OCI-LY3 (cell line): ENCODE data around the gene DHRSX.

Experiments
- H2AFZ ChIP-seq: fragments of 200-600, 300-600 bp; shearing (Covaris generic); 2 replicates; pipeline ENCODE4 v1.6.0; 2014; ENCODE audit warnings: antibody characterized with exemption, low read depth, low read length
- H3K27ac ChIP-seq: fragments of 200-600, 300-600 bp; sonication (generic); 2 replicates; pipeline ENCODE4 v1.5.1; 2014; ENCODE audit warnings: mild to moderate bottlenecking, low read length, moderate library complexity, mixed read lengths
- H3K27me3 ChIP-seq: fragments of 200-600, 300-600 bp; sonication (generic); 2 replicates; pipeline ENCODE4 v1.6.1; 2014; ENCODE audit warnings: low read depth, low read length, mixed read lengths
- H3K36me3 ChIP-seq: fragments of 200-600, 300-600 bp; sonication (generic); replicated peaks from 2 replicates; pipeline ENCODE3; 2014; ENCODE audit warnings: low read depth, low read length, mixed read lengths
- H3K4me1 ChIP-seq: fragments of 300-600, 200-600 bp; sonication (generic); 2 replicates; pipeline ENCODE4 v1.6.1; 2014; ENCODE audit warnings: low read length, mixed read lengths
- H3K4me2 ChIP-seq: fragments of 200-600, 300-600 bp; sonication (generic); 2 replicates; pipeline ENCODE4 v1.6.1; 2014; ENCODE audit warnings: low read length, mixed read lengths
- H3K4me3 ChIP-seq: fragments of 300-600, 200-600 bp; sonication (generic); 2 replicates; pipeline ENCODE4 v1.5.1; 2014; ENCODE audit warnings: antibody characterized with exemption, mild to moderate bottlenecking, low read length, moderate library complexity
- H3K79me2 ChIP-seq: fragments of 300-600, 200-600 bp; shearing (Covaris generic); 2 replicates; pipeline ENCODE4 v1.6.1; 2014; ENCODE audit warnings: mild to moderate bottlenecking, low read length, mixed read lengths
- H3K9ac ChIP-seq: fragments of 300-600, 200-600 bp; shearing (Covaris generic); 2 replicates; pipeline ENCODE4 v1.6.0; 2014; ENCODE audit warnings: mild to moderate bottlenecking, low read length, moderate library complexity
- H3K9me3 ChIP-seq: fragments of 200-600, 300-600 bp; shearing (Covaris generic); 2 replicates; pipeline ENCODE4 v1.6.1; 2014; ENCODE audit warnings: low read length, mixed read lengths; ENCODE audit not compliant: insufficient read depth
- H4K20me1 ChIP-seq: fragments of 200-600, 300-600 bp; sonication (generic); 2 replicates; pipeline ENCODE4 v1.6.1; 2016; ENCODE audit warnings: low read length, mixed read lengths; ENCODE audit not compliant: insufficient read depth
- CTCF ChIP-seq: fragments of 200-600, 300-600 bp; sonication (generic); IDR thresholded peaks from 2 replicates; pipeline ENCODE4 v1.5.1; 2014; ENCODE audit warnings: antibody characterized with exemption, low read length, low read depth
- EZH2phosphoT487 ChIP-seq: fragments of 200-600 bp; shearing (Covaris generic); IDR thresholded peaks from 2 replicates; pipeline ENCODE4 v1.6.1; 2018; ENCODE audit warnings: antibody characterized with exemption, mixed run types, low read depth

The DHRSX gene

DNA sequence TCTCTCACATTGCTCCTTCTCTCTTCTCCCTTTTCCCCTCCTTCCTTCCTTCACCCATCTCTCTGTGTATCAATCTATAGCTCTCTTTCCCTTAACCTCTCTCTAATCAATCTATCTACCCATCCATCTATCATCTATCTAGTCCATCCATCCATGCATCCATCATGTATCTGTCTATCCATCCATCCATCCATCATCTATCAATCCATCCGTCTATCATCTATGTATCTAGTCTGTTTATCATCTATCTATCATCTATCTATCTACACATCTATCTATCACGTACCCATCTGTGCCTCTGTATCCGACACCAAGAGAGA is 307.5 kb downstream of the DHRSX start:
- no peak overlapping the region for H3K4me2 ChIP-seq
- H3K9ac ChIP-seq = no peak overlapping the region
- H3K4me3 ChIP-seq = no peak overlapping the region
- H3K79me2 ChIP-seq = no peaks in the 10 kb centered on the region
- H3K36me3 ChIP-seq = no peaks in the 10 kb centered on the region
- H2AFZ ChIP-seq = no peak overlapping the region
- H3K4me1 ChIP-seq = no peaks in the 10 kb centered on the region
- H4K20me1 ChIP-seq = no peaks in the 10 kb centered on the region
- H3K27ac ChIP-seq = no peak overlapping the region
- TF ChIP-seq EZH2phosphoT487 (no peak), CTCF (no peak)
- H3K9me3 ChIP-seq = no peaks in the 10 kb centered on the region; the same call in 1 of the 2 replicates
- H3K27me3 ChIP-seq = no peaks in the 10 kb centered on the region

- no peaks in the 10 kb centered on the region for H4K20me1 ChIP-seq
- H3K27ac ChIP-seq = no peak overlapping the region
- no peak overlapping the region for H2AFZ ChIP-seq
- no peak overlapping the region for H3K9ac ChIP-seq
- H3K27me3 ChIP-seq = no peaks in the 10 kb centered on the region
- H3K36me3 ChIP-seq = no peaks in the 10 kb centered on the region
- H3K4me3 ChIP-seq = no peak overlapping the region
- no peak for TF ChIP-seq EZH2phosphoT487
- H3K4me2 ChIP-seq = no peak overlapping the region
- H3K4me1 ChIP-seq = no peaks in the 10 kb centered on the region
- H3K9me3 ChIP-seq = no peaks in the 10 kb centered on the region; the same call in 1 of the 2 replicates
- H3K79me2 ChIP-seq = no peaks in the 10 kb centered on the region
Observed at GRCh38 chrX:2192584-2193272, 308.0 kb downstream of the DHRSX start.

DNA sequence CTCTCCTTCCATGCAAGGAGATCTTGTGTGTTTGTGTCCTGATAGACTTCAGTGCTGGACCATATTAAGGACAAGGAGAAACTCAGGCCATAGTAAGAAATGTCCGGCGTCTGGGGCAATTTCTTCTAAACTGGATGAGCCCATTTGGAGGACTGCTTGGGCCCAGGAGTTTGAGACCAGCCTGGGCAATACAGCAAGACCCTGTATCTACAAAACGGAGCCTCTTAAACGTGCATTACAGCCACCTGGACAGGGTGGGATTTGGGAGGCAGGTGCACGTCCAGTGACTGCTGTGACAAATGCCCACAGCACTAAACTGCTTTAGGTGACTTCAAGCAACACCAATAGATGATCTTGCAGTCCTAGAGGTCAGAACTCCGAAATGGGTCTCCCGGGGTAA is 311.9 kb downstream of the DHRSX start:
- H4K20me1 ChIP-seq = no peaks in the 10 kb centered on the region
- no peak overlapping the region for H3K4me3 ChIP-seq
- H3K4me2 ChIP-seq = no peak overlapping the region
- H3K79me2 ChIP-seq = no peaks in the 10 kb centered on the region; the same call in 1 of the 2 replicates
- peaks cover 3% of the 10 kb centered on the region for H3K36me3 ChIP-seq
- H3K9me3 ChIP-seq = no peaks in the 10 kb centered on the region; the same call in 1 of the 2 replicates
- TF ChIP-seq CTCF (no peak), EZH2phosphoT487 (no peak)
- peaks cover 22% of the 10 kb centered on the region for H3K4me1 ChIP-seq
- H3K27me3 ChIP-seq = no peaks in the 10 kb centered on the region
- H3K27ac ChIP-seq = no peak overlapping the region
- no peak overlapping the region for H2AFZ ChIP-seq
- H3K9ac ChIP-seq = no peak overlapping the region

DNA sequence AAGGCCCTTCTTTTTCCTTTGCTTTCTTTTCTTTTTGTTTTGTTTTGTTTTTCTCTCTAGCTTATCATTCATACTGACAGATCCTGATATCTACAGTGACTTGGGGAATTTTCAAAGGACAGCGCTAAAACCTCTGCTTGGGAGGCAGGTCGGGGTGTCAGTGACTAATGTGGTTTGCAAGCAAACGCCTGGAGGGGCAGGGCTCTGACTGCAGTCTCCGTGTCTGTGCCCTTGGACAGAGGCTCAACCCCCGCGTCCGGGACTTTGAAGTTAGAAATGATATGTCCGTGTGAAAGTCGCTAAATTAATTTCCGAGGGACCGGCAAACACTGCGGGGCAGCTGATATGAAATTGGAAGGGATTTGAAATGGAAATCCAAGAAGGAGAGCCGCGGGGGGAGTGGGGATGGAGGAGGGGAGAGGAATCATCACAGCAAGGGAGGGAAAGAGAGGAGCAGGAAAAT is 312.4 kb downstream of the DHRSX start:
- TF ChIP-seq CTCF = no peak
- no peak for TF ChIP-seq EZH2phosphoT487
- Histone ChIP-seq H2AFZ (no peak overlapping the region), H3K27me3 (no peaks in the 10 kb centered on the region), H3K9me3 (no peaks in the 10 kb centered on the region; the same call in 1 of the 2 replicates), H3K36me3 (peaks cover 8% of the 10 kb centered on the region), H3K4me2 (no peak overlapping the region), H3K4me1 (peaks cover 27% of the 10 kb centered on the region), H3K79me2 (no peaks in the 10 kb centered on the region; the same call in 1 of the 2 replicates), H3K4me3 (no peak overlapping the region), H4K20me1 (no peaks in the 10 kb centered on the region), H3K9ac (no peak overlapping the region), H3K27ac (no peak overlapping the region)
